Activated naive CD4-positive, alpha-beta T cell treated with anti-CD3 and anti-CD28 coated beads, Interleukin-2, amount 50 U/mL, for 16 hours (primary cell): ENCODE measurements around the gene VAMP2.

Experiments used
- DNase-seq: peaks from one replicate; pipeline ENCODE4 v3.0.0-alpha.2; 2020

VAMP2 gene

GRCh38 chr17:8141741-8142140, 21.0 kb downstream of the VAMP2 start:
- no peak for DNase-seq

- DNase-seq, result no peak
Observed at GRCh38 chr17:8141045-8141444, 21.7 kb downstream of the VAMP2 start.

- DNase-seq, result no peak
Observed at GRCh38 chr17:8140065-8141029, 22.4 kb downstream of the VAMP2 start.

- peak; percentile 95 for DNase-seq
Observed at GRCh38 chr17:8138672-8139371, 23.9 kb downstream of the VAMP2 start.

DNA sequence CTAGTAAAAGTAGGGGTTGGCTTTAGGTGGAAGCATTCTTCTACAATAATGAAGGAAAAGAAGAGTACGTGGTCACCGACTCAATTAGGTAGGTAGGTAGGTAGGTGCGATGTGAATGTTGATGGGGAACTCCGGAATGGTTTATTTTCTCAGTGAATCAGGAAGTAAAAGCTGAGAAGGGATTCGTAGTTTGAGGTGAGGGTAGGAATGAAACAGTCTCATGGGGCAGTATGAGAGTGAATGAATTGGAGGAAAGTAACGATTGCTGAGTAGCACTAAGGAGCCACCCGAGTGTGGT, 24.4 kb downstream of the VAMP2 start:
- DNase-seq, result no peak

DNA sequence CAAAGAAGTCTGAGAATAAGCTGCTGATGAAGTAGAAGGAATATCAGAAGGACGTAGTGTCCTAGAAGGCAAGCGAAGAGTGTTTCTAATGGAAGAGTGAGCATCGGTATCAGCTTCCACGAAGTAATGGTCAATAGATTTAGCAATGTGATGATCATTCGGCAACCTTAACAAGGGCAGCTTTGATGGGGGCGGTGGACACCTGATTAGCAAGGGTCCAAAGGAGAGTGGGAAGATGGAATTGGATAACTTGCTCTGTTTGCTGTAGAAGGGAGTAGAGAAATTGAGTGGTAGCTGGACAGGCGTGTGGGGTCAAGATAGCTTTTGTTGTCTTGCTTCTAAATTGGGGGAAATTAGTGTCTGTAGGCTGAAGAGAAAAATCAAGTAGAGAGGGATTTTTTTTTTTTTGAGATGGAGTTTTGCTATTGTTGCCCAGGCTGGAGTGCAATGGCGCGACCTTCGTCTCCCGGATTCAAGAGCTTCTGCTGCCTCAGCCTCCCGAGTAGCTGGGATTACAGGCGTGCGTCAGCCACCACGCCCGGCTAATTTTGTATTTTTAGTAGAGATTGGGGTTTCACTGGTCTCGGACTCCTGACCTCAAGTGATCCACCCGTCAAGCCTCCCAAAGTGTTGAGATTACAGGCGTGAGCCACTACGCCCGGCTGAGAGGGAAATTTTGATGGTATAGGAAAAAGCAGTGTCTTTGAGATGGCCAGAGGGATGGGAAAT, 24.9 kb downstream of the VAMP2 start:
- DNase-seq, result no peak

DNA sequence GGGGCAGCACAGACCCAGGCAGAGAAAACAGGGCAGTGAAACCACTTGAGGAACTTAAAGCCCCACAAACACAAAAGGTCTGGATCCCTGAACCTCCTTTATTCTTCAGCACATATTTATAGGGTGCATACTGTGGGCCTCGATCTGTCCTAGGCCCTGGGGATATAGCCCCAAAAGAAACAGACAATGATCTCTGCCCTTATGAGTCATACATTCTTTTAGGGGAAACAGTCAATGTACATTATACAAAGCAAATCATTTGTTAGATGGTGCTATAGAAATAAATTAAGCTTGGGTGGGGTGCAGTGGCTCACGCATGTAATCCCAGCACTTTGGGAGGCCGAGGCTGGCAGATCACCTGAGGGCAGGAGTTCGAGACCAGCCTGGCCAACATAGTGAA, 28.8 kb downstream of the VAMP2 start:
- DNase-seq, result no peak

GRCh38 chr17:8133399-8133798, 29.3 kb downstream of the VAMP2 start:
- DNase-seq, result no peak

DNA sequence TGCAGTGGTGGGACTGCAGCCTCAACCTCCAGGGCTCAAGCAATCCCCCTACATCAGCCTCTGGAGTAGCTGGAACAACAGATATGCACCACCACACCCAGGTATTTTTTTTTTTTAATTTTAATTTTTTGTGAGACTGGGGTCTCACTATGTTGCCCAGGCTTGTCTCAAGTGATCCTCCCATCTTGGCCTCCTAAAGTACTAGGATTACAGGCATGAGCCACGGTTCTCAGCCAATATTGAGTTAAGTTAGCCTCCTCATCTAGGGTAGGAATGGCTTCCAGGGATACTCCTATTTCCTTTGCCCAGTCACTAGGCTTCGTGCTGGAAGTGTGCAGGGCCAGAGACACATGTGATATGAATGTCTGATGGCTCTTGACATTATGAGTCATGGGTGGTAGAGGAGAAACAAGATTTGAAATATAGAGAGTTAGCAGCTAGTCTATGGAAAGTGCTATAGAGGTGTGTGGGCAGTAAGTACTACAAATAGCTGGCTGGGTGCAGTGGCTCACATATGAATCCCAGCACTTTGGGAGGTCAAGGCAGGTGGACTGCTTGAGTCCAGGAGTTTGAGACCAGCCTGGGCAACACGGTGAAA, 30.8 kb downstream of the VAMP2 start:
- no peak for DNase-seq

DNA sequence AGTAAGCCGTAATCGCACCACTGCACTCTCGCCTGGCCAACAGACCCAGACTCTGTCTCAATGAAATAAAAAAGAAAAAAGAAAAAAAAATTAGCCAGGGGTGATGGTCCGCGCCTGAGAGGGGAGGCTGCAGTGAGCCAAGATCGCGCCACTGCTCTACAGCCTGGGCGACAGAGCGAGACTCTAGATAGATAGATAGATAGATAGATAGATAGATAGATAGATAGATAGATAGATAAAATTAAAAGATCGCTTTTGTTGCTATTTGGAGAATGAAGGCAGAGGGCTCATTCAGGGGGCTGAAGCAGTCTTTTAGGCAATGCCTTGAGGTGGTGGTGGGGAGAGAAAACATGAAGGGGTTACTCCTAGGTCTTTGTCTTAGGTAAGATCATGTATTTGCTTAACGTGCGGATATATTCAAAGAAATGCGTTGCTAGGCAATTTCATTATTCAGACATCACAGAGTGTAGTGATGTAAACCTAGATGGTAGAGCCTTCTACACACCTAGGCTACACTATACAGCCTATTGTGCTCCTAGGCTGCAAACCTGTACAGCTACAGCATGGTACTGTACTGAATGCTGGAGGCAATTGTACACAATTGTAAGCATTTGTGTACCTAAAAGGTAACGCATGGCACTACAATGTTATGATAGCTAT, 34.5 kb downstream of the VAMP2 start:
- no peak for DNase-seq

DNA sequence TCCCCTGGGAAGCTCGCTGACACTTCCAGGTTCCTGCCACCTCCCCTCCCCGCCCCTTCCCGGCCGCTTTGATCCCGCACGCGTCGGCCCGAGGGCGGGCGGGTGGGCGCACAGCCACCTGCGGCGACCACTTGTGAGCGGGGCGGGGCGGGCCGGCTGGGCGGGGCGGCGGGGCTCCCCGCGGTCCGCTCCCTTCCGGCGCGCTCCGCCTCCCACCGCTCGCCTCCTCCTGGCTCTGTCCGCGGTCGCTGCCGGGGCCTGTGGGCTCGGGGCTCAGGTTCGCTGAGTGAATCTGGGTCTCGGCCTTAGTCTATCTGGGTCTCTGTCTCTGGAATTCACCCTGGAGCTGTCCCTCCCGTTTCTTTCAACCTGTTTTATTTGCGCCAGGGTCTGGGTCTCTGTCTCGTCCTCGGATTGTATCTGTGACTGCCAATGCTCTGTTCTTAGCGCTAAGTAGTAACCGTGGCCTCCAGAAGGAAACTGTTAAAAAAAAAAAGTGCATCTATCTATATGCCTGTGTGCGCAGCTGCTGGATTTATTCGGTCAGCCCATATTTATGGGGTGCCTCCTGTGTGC, 36.2 kb downstream of the VAMP2 start:
- peak; percentile 41 for DNase-seq

GRCh38 chr17:8125947-8126490, 36.7 kb downstream of the VAMP2 start:
- DNase-seq, result no peak

- peak; percentile 83 for DNase-seq
Observed at GRCh38 chr17:8125154-8125946, 37.4 kb downstream of the VAMP2 start.

GRCh38 chr17:8124350-8125153, 38.2 kb downstream of the VAMP2 start:
- peak; percentile 41 for DNase-seq

- no peak for DNase-seq
Observed at GRCh38 chr17:8123695-8124349, 38.9 kb downstream of the VAMP2 start, which contains the start of gene HES7. HES7 (minus strand) TSS chr17:8124106; CDS start chr17:8124084, 22 bp downstream.

DNA sequence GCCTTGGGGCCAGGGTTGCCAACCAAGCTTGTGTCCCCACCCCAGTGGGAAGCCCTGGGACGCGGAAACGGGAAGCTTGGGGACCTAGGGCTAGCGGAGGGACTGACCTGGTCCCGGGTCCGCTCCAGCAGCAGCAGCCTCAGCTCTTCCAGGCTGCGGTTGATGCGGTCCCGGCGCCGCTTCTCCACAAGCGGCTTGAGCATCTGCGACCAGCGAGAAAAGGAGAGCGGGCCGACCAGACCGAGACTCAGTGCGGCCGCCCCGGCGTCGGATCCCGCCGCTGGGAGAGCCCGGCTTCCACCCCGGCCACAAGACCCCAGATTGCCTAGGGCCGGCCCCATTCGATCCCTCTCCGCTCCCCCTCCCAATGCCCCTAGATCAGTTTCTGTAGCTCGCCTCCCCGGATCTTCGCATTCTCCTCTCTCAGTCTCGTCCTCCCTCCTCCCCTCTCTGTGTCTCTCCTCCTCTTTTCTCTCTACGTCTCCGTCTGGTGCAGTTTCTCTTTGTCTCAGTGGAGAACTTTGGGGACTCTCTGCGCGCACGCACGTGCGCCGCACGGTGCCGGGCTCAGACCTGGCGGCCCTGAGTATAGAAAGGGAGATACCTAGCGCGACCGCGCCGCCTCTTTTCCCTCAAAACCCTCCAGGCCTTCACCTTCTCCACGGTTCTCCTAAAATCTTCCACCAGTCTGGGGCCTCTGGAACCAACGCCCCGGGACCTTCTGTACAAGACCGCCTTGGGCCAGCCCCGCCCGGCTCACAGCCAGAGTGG, 39.6 kb downstream of the VAMP2 start:
- peak; percentile 62 for DNase-seq

DNA sequence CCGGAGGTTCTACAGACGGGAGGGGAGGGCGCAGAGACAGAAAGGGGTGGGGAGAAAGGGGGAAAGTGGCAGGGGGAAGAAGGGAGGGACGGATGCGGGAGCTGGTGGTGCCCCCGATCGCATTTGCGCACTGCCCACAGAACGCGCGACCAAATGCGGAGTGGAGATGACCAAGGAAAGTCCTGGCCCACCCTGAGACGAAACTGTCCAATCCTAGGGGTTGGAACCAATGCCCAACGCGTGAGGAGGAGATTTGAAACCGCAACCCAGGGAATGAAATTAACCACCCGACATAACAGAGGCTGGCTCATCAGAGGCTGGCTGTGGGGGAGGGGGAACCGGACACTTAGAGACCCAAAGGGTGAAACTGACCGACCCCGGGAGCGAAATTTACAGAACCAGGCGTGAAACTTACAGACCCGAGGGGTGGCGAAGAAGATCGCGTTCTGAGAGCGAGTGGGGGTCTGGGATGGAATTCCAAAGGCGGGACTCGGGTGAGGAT, 40.3 kb downstream of the VAMP2 start:
- no peak for DNase-seq

DNA sequence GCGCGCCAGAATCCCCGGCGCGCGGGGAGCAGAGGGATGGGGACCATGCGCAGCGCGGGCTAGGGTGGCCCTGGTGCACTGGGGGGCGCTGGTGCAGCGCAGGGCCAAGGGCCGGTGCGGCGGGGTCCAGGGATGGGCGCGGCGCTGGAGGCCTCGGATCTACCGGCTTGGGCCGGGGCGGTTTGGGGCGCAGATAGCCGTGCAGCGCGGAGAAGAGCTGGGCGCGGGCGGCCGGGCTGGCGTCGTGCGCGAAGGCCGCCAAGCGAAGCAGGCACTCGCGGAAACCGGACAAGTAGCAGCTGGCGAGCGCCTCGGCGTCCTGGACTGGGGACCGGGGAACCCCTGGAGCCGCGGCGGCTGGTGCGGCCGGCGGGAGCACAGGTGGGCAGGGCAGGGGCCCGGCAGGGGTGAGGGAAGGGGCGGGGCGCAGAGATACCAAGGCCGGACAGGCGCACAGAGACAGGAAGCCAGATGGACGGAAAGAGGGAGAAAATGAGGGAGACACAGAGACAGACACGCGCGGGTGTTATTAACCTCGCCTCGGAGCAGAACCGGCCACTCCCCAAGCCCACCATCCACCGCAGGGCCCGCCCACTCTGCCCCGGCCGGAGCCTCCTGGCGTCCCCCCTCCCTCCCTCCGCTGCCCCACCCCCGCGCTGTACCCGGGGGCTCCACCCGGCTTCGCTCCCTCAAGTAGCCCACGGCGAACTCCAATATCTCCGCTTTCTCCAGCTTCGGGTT, 40.9 kb downstream of the VAMP2 start:
- peak; percentile 55 for DNase-seq
